Panc1 (cell line): ENCODE results near the gene TMEM45A. TPM values are rescaled to one million over a fixed set of nuclear protein-coding genes. Genes with fewer than 3 reads are reported as not detected.

Experiments
- ATAC-seq: fragments of 200-7000 bp; cut with Tn5 transposase; 2 replicates; pipeline ENCODE4 v1.9.1; 2020; ENCODE audit warnings: mild to moderate bottlenecking, moderate library complexity
- BruUV-seq: library from RNA; stranded (reverse); fragments of 400-500 nt; replicated peaks from 2 replicates; lab custom pipeline; 2021; lab: Mats Ljungman, UMichigan
- CTCF ChIA-PET: fragments of 300-600 bp; sonication (Branson Sonifier 250); formaldehyde crosslinking; loops from one replicate; lab custom pipeline; 2022; ENCODE audit warnings: antibody characterized with exemption; lab: Charles Lee
- POLR2A ChIA-PET: fragments of 300-600 bp; sonication (Branson Sonifier 250); formaldehyde crosslinking; loops from one replicate; lab custom pipeline; 2022; ENCODE audit warnings: antibody characterized with exemption; lab: Charles Lee
- DNase-seq: peaks from one replicate; pipeline ENCODE4 v3.0.0-alpha.2; 2010; ENCODE audit warnings: low read depth, low spot score
- H3K27ac ChIP-seq: 2 replicates; pipeline ENCODE4 v1.5.1; 2011; ENCODE audit warnings: mild to moderate bottlenecking, low read length, inconsistent platforms
- H3K27me3 ChIP-seq: fragments of 200-500 bp; sonication (Bioruptor generic); 2 replicates; pipeline ENCODE4 v1.6.0; 2014; ENCODE audit warnings: low read length, inconsistent platforms; ENCODE audit not compliant: control insufficient read depth, insufficient read depth
- H3K36me3 ChIP-seq: fragments of 200-500 bp; sonication (Bioruptor generic); 2 replicates; pipeline ENCODE4 v1.5.1; 2014; ENCODE audit warnings: inconsistent platforms, mild to moderate bottlenecking, low read length, moderate library complexity; ENCODE audit not compliant: control insufficient read depth, insufficient read depth
- H3K4me1 ChIP-seq: 2 replicates; pipeline ENCODE4 v1.5.1; 2011; ENCODE audit warnings: inconsistent platforms, mild to moderate bottlenecking, low read length, moderate library complexity; ENCODE audit not compliant: control insufficient read depth, insufficient read depth
- H3K4me3 ChIP-seq, 2 experiments: 2 replicates each; pipeline ENCODE4 v1.5.1; 2011 to 2012; ENCODE audit warnings: low read depth in 2 of 2, low read length in 2 of 2, mild to moderate bottlenecking in 2 of 2, inconsistent platforms in 1 of 2, moderate library complexity in 1 of 2
- H3K9me3 ChIP-seq: fragments of 200-500 bp; sonication (Bioruptor generic); 2 replicates; pipeline ENCODE4 v1.5.1; 2014; ENCODE audit warnings: low read depth, mild to moderate bottlenecking, inconsistent platforms, low read length, moderate library complexity; ENCODE audit not compliant: control insufficient read depth, insufficient read depth
- CTCF ChIP-seq: fragments of 450-650 bp; IDR thresholded peaks from 2 replicates; pipeline ENCODE4 v1.5.1; 2017; ENCODE audit warnings: mild to moderate bottlenecking
- POLR2AphosphoS5 ChIP-seq: IDR thresholded peaks from 2 replicates; pipeline ENCODE4 v1.6.1; 2012; ENCODE audit warnings: mild to moderate bottlenecking, low read depth, low read length, moderate library complexity
- REST ChIP-seq, 2 experiments: IDR thresholded peaks; 2 replicates each; pipeline ENCODE4 v1.6.1; 2011 to 2012; ENCODE audit warnings: low read depth in 2 of 2, control low read depth in 1 of 2, low read length in 1 of 2, mild to moderate bottlenecking in 1 of 2, moderate library complexity in 1 of 2; ENCODE audit not compliant: insufficient read depth in 1 of 2
- SIN3A ChIP-seq: IDR thresholded peaks from 2 replicates; pipeline ENCODE4 v1.6.1; 2012; ENCODE audit warnings: low read depth, mild to moderate bottlenecking, low read length, moderate library complexity, borderline replicate concordance; ENCODE audit not compliant: insufficient read depth
- TCF7L2 ChIP-seq: IDR thresholded peaks from 2 replicates; pipeline ENCODE4 v1.6.1; 2011; ENCODE audit warnings: mild to moderate bottlenecking, low read depth, low read length, inconsistent platforms
- in situ Hi-C: cut with HindIII; loops from 2 replicates; pipeline ENCODE4 v1.10.0; 2016; ENCODE audit warnings: low sequenced_read_pairs, low pct_unique_long_range_greater_than_20kb
- intact Hi-C: fragments of 100-400 bp; cut with micrococcal nuclease; formaldehyde crosslinking; loops from one replicate; pipeline ENCODE4 v1.10.0; 2022; ENCODE audit not compliant: unreplicated experiment
- total RNA-seq: library from RNA; stranded (reverse); gene quantifications from one replicate; pipeline ENCODE4 v1.2.1, GENCODE V29; 2021; ENCODE audit not compliant: unreplicated experiment

Gene TMEM45A
- total RNA-seq, 1 experiment from 2014 or later: 8.6 TPM

GRCh38 chr3:100575704-100576103 lies 83.3 kb downstream of the TMEM45A start:
- ChIA-PET POLR2A (no interaction called here), CTCF (interaction anchor here (0.7 kb wide), 1 partner anchor 115 kb away, joined by 9 read pairs; no protein-coding TSS in a partner anchor)
- in situ Hi-C loops: no loop called here
- Histone ChIP-seq H3K27me3 (no peaks in the 10 kb centered on the region; the same call in 1 of the 2 replicates), H3K4me1 (no peaks in the 10 kb centered on the region), H3K36me3 (no peaks in the 10 kb centered on the region), H3K27ac (no peak overlapping the region), H3K9me3 (no peaks in the 10 kb centered on the region), H3K4me3 (no peak overlapping the region)
- no TSS peak for BruUV-seq
- no peak for TF ChIP-seq SIN3A
- no peak for TF ChIP-seq CTCF
- no peak for TF ChIP-seq TCF7L2
- TF ChIP-seq REST (IDR thresholded peaks at IDR 0.05; ENCODE audit: insufficient read depth in 1 of 2, low read depth in 2 of 2, low read length in 1 of 2): no peak
- TF ChIP-seq POLR2AphosphoS5: no peak
- DNase-seq (no peak), ATAC-seq (no peak)
- intact Hi-C loops: no loop called here

GRCh38 chr3:100577382-100578008 lies 85.1 kb downstream of the TMEM45A start:
- in situ Hi-C loops: no loop called here
- ATAC-seq (no peak), DNase-seq (no peak)
- H3K4me3 ChIP-seq: no peak overlapping the region
- H3K27ac ChIP-seq: no peak overlapping the region
- BruUV-seq: no TSS peak
- ChIA-PET CTCF (no interaction called here), POLR2A (no interaction called here)
- no peak for TF ChIP-seq TCF7L2
- TF ChIP-seq REST (IDR thresholded peaks at IDR 0.05; ENCODE audit: insufficient read depth in 1 of 2, low read depth in 2 of 2, low read length in 1 of 2): no peak
- no peak for TF ChIP-seq SIN3A
- TF ChIP-seq CTCF: no peak
- TF ChIP-seq POLR2AphosphoS5: no peak
- intact Hi-C loops: no loop called here
- H3K27me3 ChIP-seq: no peaks in the 10 kb centered on the region; the same call in 1 of the 2 replicates
- no peaks in the 10 kb centered on the region for H3K36me3 ChIP-seq
- H3K9me3 ChIP-seq: no peaks in the 10 kb centered on the region
- H3K4me1 ChIP-seq: no peaks in the 10 kb centered on the region
